Activated CD8-positive, alpha-beta memory T cell treated with anti-CD3 and anti-CD28 coated beads, Interleukin-2, amount 50 U/mL, for 1 hour (primary cell): ENCODE measurements around the gene POM121.
"Not testable (repeated sequence)": the region's sequence is repeated elsewhere in the genome, so short reads cannot be mapped to it uniquely, and the experiment has no call there.

ENCODE experiments used
- DNase-seq: peaks from one replicate; pipeline ENCODE4 v3.0.0-alpha.2; 2020; ENCODE audit errors: extremely low read depth

The POM121 gene

DNA sequence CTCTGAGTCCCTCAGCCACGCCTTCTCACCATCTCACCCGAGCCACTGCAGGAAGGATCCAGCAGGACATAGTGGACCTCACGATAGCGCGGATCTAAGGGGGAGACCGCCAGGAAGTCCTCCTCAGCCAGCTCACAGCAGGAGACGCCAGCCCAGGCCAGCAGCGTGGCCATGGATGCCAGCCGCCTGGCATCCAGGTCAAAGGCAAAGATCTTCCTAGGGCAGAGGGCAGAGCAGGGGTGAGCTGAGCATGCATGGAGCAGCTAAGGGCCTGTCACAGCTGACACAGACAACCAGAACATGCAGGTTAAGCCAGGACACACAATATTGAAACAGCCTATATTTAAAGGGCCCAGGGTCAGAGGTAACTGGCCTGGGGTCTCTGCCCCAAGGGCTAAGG, 24.4 kb downstream of the POM121 start:
- not testable (repeated sequence) for DNase-seq

DNA sequence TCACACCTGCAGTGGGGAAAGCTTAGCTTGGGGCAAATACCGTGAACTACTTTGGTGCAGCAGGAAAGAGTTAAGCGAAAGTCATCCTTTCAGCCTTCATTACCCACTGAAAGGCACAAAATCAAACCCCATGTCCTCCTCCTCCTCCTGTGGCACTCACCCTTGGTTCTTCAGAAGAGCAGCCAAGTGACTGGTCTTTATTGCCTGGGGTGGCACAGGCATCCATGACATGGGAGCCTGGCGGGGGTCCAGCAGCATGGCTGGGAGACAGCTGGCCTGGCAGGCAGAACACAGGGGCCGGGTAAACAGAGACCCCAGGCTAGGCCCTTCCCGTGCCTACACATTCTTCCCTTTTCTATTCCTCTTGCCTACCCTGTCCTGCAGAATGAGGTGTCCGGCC, 24.8 kb downstream of the POM121 start:
- not testable (repeated sequence) for DNase-seq

- not testable (repeated sequence) for DNase-seq
Measured at GRCh38 chr7:72950432-72950831, 25.5 kb downstream of the POM121 start.

DNA sequence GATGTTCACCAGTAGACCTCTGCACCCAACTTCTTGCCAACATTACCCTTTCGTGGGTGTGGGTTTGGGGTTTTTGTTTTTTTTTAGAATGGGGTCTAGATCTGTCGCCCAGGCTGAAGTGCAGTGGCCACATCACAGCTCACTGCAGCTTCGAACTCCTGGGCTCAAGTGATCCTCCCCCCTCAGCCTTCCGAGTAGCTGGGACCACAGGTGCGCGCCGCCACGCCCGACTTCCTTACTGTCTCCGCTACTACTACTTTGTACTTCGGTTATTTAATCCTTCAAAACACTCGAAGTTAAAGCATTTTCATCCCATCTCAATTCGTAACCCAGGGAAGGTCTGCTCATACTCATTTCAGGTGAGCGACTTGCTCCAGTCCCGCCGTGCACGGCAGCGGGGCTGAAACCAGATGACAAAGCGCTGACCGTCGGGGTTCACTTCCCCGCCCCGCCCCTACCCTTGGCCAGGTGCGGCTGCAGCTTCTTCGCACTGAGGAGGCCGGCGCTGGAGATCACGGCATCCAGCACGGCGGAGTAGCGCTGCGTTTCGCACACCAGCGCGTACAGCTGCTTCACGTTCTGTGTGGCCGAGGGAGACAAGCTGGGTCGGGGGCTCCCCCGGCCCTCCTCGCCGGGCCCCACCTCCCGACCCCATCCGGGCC, 29.1 kb downstream of the POM121 start:
- DNase-seq = not testable (repeated sequence)

DNA sequence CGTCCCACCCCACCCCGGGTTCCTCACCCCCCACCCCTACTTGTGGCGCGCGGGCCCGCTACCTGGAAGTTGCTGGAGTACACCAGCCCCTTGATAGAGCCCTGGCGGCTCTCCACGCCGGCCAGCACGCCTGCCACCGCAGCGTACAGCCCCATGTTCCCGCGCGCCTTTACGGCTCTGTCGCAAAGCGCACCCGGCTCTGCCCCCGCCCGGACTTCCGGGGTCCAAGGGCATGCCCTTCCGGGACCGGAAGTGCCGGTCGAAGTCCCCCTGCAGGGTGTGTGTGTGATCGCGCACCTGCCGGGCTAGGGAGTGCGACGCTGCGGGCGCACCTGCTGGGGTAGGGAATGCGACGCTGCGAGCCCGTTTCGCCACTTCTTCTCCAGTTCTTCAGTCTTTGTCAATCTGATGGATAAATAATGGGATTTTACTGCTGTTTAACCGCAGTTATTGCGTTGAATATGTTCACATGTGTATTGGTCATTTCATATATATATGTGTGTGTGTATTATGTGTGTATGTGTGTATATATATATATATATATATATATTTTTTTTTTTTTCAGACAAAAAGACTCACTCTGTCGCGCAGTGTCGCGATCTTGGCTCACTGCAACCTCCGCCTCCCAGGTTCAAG, 29.8 kb downstream of the POM121 start:
- DNase-seq = not testable (repeated sequence)

DNA sequence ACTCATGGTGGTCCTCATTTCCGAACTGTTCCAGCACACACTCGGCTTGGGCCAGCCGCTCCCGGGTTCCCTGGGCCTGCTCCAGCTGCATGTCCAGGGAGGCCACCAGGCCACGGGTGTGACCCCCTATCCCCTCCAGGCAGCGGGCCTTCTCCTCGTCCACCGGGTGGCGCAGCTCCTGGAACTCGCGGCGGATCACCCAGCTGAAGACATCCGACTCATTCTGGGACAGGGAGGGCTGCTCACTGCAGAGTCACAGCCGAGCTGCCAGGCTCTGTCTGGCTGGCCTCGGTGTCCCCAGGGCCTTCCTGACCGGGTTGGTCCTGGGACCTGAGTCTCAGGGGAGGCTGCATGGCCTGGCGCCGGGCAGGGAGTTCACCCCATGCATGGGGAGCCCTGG, 35.1 kb downstream of the POM121 start:
- not testable (repeated sequence) for DNase-seq

GRCh38 chr7:72960626-72961345, 35.9 kb downstream of the POM121 start:
- DNase-seq = not testable (repeated sequence)

DNA sequence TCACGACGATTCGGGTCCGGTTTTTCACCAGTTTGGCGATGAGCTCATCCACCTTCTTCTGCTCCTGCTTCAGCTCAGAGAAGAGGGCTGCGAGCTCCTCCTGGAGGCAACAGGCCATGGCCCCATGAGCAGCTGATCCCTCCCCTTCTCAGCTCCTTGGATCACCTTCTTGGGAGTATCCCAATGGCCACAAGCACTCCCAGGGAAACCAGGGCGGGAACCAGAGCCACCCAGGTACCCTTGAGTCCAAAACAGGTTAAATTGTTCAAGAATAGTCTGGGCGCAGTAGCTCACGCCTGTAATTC, 36.4 kb downstream of the POM121 start:
- DNase-seq = not testable (repeated sequence)

GRCh38 chr7:72963056-72963455, 38.2 kb downstream of the POM121 start:
- DNase-seq = not testable (repeated sequence)

GRCh38 chr7:72965186-72965975, 40.5 kb downstream of the POM121 start:
- DNase-seq = not testable (repeated sequence)

- not testable (repeated sequence) for DNase-seq
Measured at GRCh38 chr7:72966892-72967291, 42.0 kb downstream of the POM121 start.

- DNase-seq = not testable (repeated sequence)
Measured at GRCh38 chr7:72968980-72969516, 44.2 kb downstream of the POM121 start, which contains the start of gene TRIM74. Gene TRIM74, minus strand, starts transcription at chr7:72969466. Its CDS starts 3,309 bp downstream, at chr7:72966157.

GRCh38 chr7:72969688-72970087, 44.8 kb downstream of the POM121 start:
- not testable (repeated sequence) for DNase-seq

GRCh38 chr7:72971505-72971904, 46.6 kb downstream of the POM121 start:
- DNase-seq = not testable (repeated sequence)

- not testable (repeated sequence) for DNase-seq
Measured at GRCh38 chr7:72974781-72975180, 49.9 kb downstream of the POM121 start.

- not testable (repeated sequence) for DNase-seq
Measured at GRCh38 chr7:72975656-72976286, 50.9 kb downstream of the POM121 start.

- DNase-seq = not testable (repeated sequence)
Measured at GRCh38 chr7:72976434-72976833, 51.5 kb downstream of the POM121 start.

DNA sequence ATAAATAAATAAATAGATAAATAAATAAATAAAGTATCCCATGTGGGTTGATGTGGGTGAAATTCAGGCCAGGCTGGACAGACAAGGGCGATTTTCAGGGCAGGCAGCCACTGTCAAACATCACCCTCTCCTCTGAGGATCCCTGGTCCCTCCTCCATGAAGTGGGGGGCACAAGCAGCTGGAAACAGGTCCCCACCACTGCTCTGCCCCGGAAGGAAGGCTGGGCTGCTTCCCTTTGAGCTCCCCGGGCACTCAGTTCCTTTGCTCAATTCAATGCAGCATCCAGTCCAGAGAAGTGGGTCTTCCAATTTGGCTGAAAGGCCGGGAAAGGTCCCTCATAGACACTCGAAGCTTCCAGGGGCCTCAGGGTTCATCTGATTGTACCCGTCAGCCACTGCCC, 55.5 kb downstream of the POM121 start:
- not testable (repeated sequence) for DNase-seq

GRCh38 chr7:72982084-72982483, 57.2 kb downstream of the POM121 start:
- not testable (repeated sequence) for DNase-seq

DNA sequence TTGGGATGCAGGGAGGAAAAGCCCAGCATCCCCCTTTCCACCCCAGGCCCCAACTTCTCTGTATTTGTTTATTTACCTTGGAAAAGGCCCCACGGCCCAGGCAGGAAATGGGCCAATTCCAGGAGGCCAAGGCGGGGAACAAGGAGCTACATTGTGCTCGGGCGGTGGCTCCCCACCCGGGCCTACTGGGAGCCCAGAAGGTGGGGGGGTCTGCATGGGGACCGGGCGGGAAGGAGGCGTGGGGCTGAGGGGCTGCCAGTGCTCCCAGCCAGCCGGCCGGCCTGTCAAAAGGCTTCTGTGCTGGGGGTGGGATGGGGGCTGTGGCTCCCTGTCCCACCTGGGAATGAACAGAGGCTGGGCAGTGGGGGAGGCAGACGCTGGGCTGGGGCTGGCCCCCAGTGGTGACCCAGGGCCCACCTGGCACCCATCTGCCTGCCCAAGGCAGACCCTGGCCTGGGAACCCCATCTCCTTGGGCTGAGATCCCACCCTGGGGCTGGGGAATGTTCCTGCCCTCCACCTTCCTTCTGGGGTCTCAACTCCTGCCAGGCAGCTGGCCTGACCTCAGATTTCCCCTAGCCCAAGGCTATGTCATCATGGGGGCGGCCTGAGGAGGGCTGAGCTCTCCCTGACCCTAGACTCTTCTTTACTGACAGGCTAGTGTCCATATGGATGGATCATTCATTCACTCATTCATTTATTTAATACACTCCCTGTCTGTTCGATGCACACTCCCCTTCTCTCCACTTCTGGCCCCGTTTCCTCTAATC, 65.4 kb downstream of the POM121 start:
- not testable (repeated sequence) for DNase-seq
